Fibroblast of lung (primary cell): ENCODE data around the gene ERGIC3. TPM values are rescaled to one million over a fixed set of nuclear protein-coding genes. Genes with fewer than 3 reads are reported as not detected.

Source experiments
- DNase-seq, 2 donors: peaks; one replicate each; pipeline versions ENCODE4 v3.0.0 to v3.0.0-alpha.2; 2010; ENCODE audit warnings: low read depth in 2 of 2
- H2AFZ ChIP-seq: 2 replicates; pipeline ENCODE4 v1.5.1; 2012; ENCODE audit warnings: low read length, control low read depth, inconsistent platforms
- H3K27ac ChIP-seq: 2 replicates; pipeline ENCODE4 v1.5.1; 2011; ENCODE audit warnings: low read length, control low read depth; ENCODE audit not compliant: insufficient read depth
- H3K27me3 ChIP-seq: 2 replicates; pipeline ENCODE4 v1.5.1; 2011; ENCODE audit warnings: mild to moderate bottlenecking, low read length; ENCODE audit not compliant: control insufficient read depth, insufficient read depth
- H3K36me3 ChIP-seq: 2 replicates; pipeline ENCODE4 v1.5.1; 2011; ENCODE audit warnings: low read length; ENCODE audit not compliant: control insufficient read depth, insufficient read depth
- H3K4me1 ChIP-seq: 2 replicates; pipeline ENCODE4 v1.5.1; 2011; ENCODE audit warnings: low read length; ENCODE audit not compliant: control insufficient read depth, insufficient read depth; ENCODE audit errors: extremely low read depth
- H3K4me2 ChIP-seq: 2 replicates; pipeline ENCODE4 v1.5.1; 2011; ENCODE audit warnings: low read length, control low read depth; ENCODE audit not compliant: insufficient read depth; ENCODE audit errors: extremely low read depth
- H3K4me3 ChIP-seq, 4 experiments: fragments of 200-600 bp in 1 of 4; sonication (generic) in 1 of 4; replicated peaks in 1 of 4; 2 replicates each; pipeline ENCODE4 v1.5.1; 2011 to 2016; ENCODE audit warnings: low read length in 4 of 4, low read depth in 3 of 4, mild to moderate bottlenecking in 3 of 4, control low read depth in 2 of 4, inconsistent platforms in 1 of 4, mixed read lengths in 1 of 4; ENCODE audit not compliant: insufficient read depth in 1 of 4; ENCODE audit errors: control extremely low read depth in 1 of 4
- H3K79me2 ChIP-seq: 2 replicates; pipeline ENCODE4 v1.5.1; 2012; ENCODE audit warnings: mild to moderate bottlenecking, low read length, inconsistent platforms; ENCODE audit not compliant: control insufficient read depth, insufficient read depth
- H3K9ac ChIP-seq: 2 replicates; pipeline ENCODE4 v1.5.1; 2011; ENCODE audit warnings: mild to moderate bottlenecking, low read length, control low read depth; ENCODE audit not compliant: insufficient read depth
- H3K9me3 ChIP-seq: 2 replicates; pipeline ENCODE4 v1.5.1; 2012; ENCODE audit warnings: low read depth, low read length; ENCODE audit not compliant: control insufficient read depth, insufficient read depth
- H4K20me1 ChIP-seq: 2 replicates; pipeline ENCODE4 v1.5.1; 2011; ENCODE audit warnings: low read length; ENCODE audit not compliant: control insufficient read depth, insufficient read depth; ENCODE audit errors: extremely low read depth
- EZH2 ChIP-seq: IDR thresholded peaks from 2 replicates; pipeline ENCODE4 v1.5.1; 2012; ENCODE audit warnings: low read length, control low read depth, mild to moderate bottlenecking; ENCODE audit errors: missing control alignments
- polyA plus RNA-seq, 2 donors: library from polyadenylated mRNA; depleted of rRNA in 1 of 2; stranded (reverse) in 1 of 2; unstranded in 1 of 2; fragments of >200 nt; gene quantifications; 2 replicates each; pipeline ENCODE4 v1.2.1, GENCODE V29; 2011 to 2012; ENCODE audit warnings: missing spikeins in 1 of 2
- total RNA-seq: library from RNA; depleted of rRNA; stranded (reverse); fragments of >200 nt; gene quantifications from 2 replicates; pipeline ENCODE4 v1.2.1, GENCODE V29; 2014
- TF ChIP-seq, protein P1 (sequence below), 2 donors: IDR thresholded peaks in 1 of 2; conservative IDR thresholded peaks in 1 of 2; 1 replicate in 1 of 2; 2 replicates in 1 of 2; pipeline ENCODE4 v1.5.1; 2011 to 2012; ENCODE audit warnings: low read length in 2 of 2, control low read depth in 1 of 2, inconsistent platforms in 1 of 2, low read depth in 1 of 2, mild to moderate bottlenecking in 1 of 2

Gene ERGIC3
- total and polyA plus RNA-seq, 2 donors (not counting 1 experiment from before 2014, with no cell fraction given) = 335 to 355 TPM

DNA sequence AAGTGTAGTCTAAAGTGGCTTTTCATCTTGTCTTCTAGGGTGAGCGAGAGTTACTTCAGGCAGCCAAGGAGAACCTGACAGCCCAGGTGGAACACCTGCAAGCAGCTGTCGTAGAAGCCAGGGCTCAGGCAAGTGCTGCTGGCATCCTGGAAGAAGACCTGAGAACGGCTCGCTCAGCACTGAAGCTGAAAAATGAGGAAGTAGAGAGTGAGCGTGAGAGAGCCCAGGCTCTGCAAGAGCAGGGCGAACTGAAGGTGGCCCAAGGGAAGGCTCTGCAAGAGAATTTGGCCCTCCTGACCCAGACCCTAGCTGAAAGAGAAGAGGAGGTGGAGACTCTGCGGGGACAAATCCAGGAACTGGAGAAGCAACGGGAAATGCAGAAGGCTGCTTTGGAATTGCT is 39.5 kb upstream of the ERGIC3 start:
- no peaks in the 10 kb centered on the region for H3K79me2 ChIP-seq
- TF ChIP-seq, protein P1, sequence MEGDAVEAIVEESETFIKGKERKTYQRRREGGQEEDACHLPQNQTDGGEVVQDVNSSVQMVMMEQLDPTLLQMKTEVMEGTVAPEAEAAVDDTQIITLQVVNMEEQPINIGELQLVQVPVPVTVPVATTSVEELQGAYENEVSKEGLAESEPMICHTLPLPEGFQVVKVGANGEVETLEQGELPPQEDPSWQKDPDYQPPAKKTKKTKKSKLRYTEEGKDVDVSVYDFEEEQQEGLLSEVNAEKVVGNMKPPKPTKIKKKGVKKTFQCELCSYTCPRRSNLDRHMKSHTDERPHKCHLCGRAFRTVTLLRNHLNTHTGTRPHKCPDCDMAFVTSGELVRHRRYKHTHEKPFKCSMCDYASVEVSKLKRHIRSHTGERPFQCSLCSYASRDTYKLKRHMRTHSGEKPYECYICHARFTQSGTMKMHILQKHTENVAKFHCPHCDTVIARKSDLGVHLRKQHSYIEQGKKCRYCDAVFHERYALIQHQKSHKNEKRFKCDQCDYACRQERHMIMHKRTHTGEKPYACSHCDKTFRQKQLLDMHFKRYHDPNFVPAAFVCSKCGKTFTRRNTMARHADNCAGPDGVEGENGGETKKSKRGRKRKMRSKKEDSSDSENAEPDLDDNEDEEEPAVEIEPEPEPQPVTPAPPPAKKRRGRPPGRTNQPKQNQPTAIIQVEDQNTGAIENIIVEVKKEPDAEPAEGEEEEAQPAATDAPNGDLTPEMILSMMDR (conservative IDR thresholded peaks at IDR 0.05 in 1 of 2, IDR thresholded peaks at IDR 0.05 in 1 of 2; ENCODE audit: low read depth in 1 of 2, low read length in 2 of 2) = no peak
- no peak for TF ChIP-seq EZH2
- H3K27ac ChIP-seq = no peak overlapping the region
- H3K4me1 ChIP-seq = no peaks in the 10 kb centered on the region
- H3K36me3 ChIP-seq = peaks cover 37% of the 10 kb centered on the region
- H4K20me1 ChIP-seq = no peaks in the 10 kb centered on the region
- no peak overlapping the region for H3K4me3 ChIP-seq
- no peak overlapping the region for H3K9ac ChIP-seq
- H3K27me3 ChIP-seq = no peaks in the 10 kb centered on the region
- H2AFZ ChIP-seq = no peak overlapping the region
- H3K4me2 ChIP-seq = no peak overlapping the region
- no peak for DNase-seq
- no peaks in the 10 kb centered on the region for H3K9me3 ChIP-seq

DNA sequence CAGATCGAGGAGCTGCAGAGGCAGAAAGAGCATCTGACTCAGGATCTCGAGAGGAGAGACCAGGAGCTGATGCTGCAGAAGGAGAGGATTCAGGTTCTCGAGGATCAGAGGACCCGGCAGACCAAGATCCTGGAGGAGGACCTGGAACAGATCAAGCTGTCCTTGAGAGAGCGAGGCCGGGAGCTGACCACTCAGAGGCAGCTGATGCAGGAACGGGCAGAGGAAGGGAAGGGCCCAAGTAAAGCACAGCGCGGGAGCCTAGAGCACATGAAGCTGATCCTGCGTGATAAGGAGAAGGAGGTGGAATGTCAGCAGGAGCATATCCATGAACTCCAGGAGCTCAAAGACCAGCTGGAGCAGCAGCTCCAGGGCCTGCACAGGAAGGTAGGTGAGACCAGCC is 38.6 kb upstream of the ERGIC3 start:
- Histone ChIP-seq H4K20me1 (no peaks in the 10 kb centered on the region), H3K4me2 (no peak overlapping the region), H3K79me2 (no peaks in the 10 kb centered on the region), H3K27me3 (no peaks in the 10 kb centered on the region), H3K27ac (no peak overlapping the region), H3K9ac (no peak overlapping the region), H3K4me1 (no peaks in the 10 kb centered on the region), H3K36me3 (peaks cover 37% of the 10 kb centered on the region), H2AFZ (no peak overlapping the region), H3K4me3 (no peak overlapping the region), H3K9me3 (no peaks in the 10 kb centered on the region)
- no peak for TF ChIP-seq EZH2
- TF ChIP-seq, protein P1 (conservative IDR thresholded peaks at IDR 0.05 in 1 of 2, IDR thresholded peaks at IDR 0.05 in 1 of 2; ENCODE audit: low read depth in 1 of 2, low read length in 2 of 2) = no peak
- no peak for DNase-seq

DNA sequence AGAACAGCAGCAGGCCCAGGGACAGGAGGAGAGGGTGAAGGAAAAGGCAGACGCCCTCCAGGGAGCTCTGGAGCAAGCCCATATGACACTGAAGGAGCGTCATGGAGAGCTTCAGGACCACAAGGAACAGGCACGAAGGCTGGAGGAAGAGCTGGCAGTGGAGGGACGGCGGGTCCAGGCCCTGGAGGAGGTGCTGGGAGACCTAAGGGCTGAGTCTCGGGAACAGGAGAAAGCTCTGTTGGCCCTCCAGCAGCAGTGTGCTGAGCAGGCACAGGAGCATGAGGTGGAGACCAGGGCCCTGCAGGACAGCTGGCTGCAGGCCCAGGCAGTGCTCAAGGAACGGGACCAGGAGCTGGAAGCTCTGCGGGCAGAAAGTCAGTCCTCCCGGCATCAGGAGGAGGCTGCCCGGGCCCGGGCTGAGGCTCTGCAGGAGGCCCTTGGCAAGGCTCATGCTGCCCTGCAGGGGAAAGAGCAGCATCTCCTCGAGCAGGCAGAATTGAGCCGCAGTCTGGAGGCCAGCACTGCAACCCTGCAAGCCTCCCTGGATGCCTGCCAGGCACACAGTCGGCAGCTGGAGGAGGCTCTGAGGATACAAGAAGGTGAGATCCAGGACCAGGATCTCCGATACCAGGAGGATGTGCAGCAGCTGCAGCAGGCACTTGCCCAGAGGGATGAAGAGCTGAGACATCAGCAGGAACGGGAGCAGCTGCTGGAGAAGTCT is 37.9 kb upstream of the ERGIC3 start:
- no peak overlapping the region for H2AFZ ChIP-seq
- H3K27ac ChIP-seq = no peak overlapping the region
- H3K36me3 ChIP-seq = peaks cover 41% of the 10 kb centered on the region
- no peaks in the 10 kb centered on the region for H4K20me1 ChIP-seq
- DNase-seq = peak in 1 of 2 donors; percentile 3
- H3K9me3 ChIP-seq = no peaks in the 10 kb centered on the region
- no peak overlapping the region for H3K4me2 ChIP-seq
- no peaks in the 10 kb centered on the region for H3K27me3 ChIP-seq
- no peaks in the 10 kb centered on the region for H3K4me1 ChIP-seq
- no peak overlapping the region for H3K9ac ChIP-seq
- H3K79me2 ChIP-seq = no peaks in the 10 kb centered on the region
- H3K4me3 ChIP-seq = no peak overlapping the region
- TF ChIP-seq, protein P1 (conservative IDR thresholded peaks at IDR 0.05 in 1 of 2, IDR thresholded peaks at IDR 0.05 in 1 of 2; ENCODE audit: low read depth in 1 of 2, low read length in 2 of 2) = no peak
- no peak for TF ChIP-seq EZH2
